Progenitor cell of endocrine pancreas (in vitro differentiated cells): Measurements from ENCODE around the gene PTPRM. TPM values are rescaled to one million over a fixed set of nuclear protein-coding genes. Genes with fewer than 3 reads are reported as not detected.

ENCODE experiments used
- DNase-seq: peaks from one replicate; pipeline ENCODE4 v3.0.0; 2021; ENCODE audit warnings: low spot score; ENCODE audit not compliant: unreplicated experiment
- H3K27ac Mint-ChIP-seq: 2 replicates; pipeline ENCODE4 v1.8.0; 2021; ENCODE audit warnings: mild to moderate bottlenecking, moderate library complexity, mixed read lengths
- H3K27me3 Mint-ChIP-seq: 2 replicates; pipeline ENCODE4 v1.8.0; 2021; ENCODE audit warnings: mixed read lengths
- H3K36me3 Mint-ChIP-seq: 2 replicates; pipeline ENCODE4 v1.8.0; 2022; ENCODE audit warnings: mixed read lengths; ENCODE audit not compliant: insufficient read depth
- H3K4me1 Mint-ChIP-seq: 2 replicates; pipeline ENCODE4 v1.8.0; 2021; ENCODE audit warnings: low read depth, mixed read lengths
- H3K4me3 Mint-ChIP-seq: 2 replicates; pipeline ENCODE4 v1.8.0; 2021; ENCODE audit warnings: low read depth, mild to moderate bottlenecking, moderate library complexity, mixed read lengths
- H3K9me3 Mint-ChIP-seq: 2 replicates; pipeline ENCODE4 v1.8.0; 2021; ENCODE audit warnings: low read depth, mixed read lengths
- CTCF ChIP-seq: fragments of 200-600 bp; sonication (generic); IDR thresholded peaks from one replicate; pipeline ENCODE4 v1.5.0; 2021; ENCODE audit warnings: antibody characterized with exemption, mild to moderate bottlenecking; ENCODE audit not compliant: unreplicated experiment
- total RNA-seq: library from RNA; stranded (reverse); gene quantifications from 2 replicates; pipeline ENCODE4 v1.2.1, GENCODE V29; 2021

The PTPRM gene
- total RNA-seq, 1 donor from 2014 or later = 23.2 TPM

- no peak for DNase-seq
- no peak overlapping the region for H3K4me3 Mint-ChIP-seq
- H3K4me1 Mint-ChIP-seq = peaks cover 17% of the 10 kb centered on the region
- H3K27me3 Mint-ChIP-seq = no peaks in the 10 kb centered on the region
- TF ChIP-seq CTCF = no peak
- no peaks in the 10 kb centered on the region for H3K36me3 Mint-ChIP-seq
- H3K27ac Mint-ChIP-seq = no peak overlapping the region
- no peaks in the 10 kb centered on the region for H3K9me3 Mint-ChIP-seq
Measured at GRCh38 chr18:7895346-7895745, 328.2 kb downstream of the PTPRM start.

- TF ChIP-seq CTCF = no peak
- H3K36me3 Mint-ChIP-seq = no peaks in the 10 kb centered on the region
- H3K27ac Mint-ChIP-seq = no peak overlapping the region
- no peaks in the 10 kb centered on the region for H3K27me3 Mint-ChIP-seq
- no peak overlapping the region for H3K4me3 Mint-ChIP-seq
- no peaks in the 10 kb centered on the region for H3K9me3 Mint-ChIP-seq
- H3K4me1 Mint-ChIP-seq = peaks cover 17% of the 10 kb centered on the region
- DNase-seq = no peak
Measured at GRCh38 chr18:7896161-7896560, 329.0 kb downstream of the PTPRM start.

GRCh38 chr18:7896805-7897518 lies 329.8 kb downstream of the PTPRM start:
- no peak overlapping the region for H3K27ac Mint-ChIP-seq
- no peak overlapping the region for H3K4me3 Mint-ChIP-seq
- H3K27me3 Mint-ChIP-seq = no peaks in the 10 kb centered on the region
- H3K9me3 Mint-ChIP-seq = no peaks in the 10 kb centered on the region
- H3K4me1 Mint-ChIP-seq = peaks cover 17% of the 10 kb centered on the region
- TF ChIP-seq CTCF = no peak
- no peak for DNase-seq
- H3K36me3 Mint-ChIP-seq = no peaks in the 10 kb centered on the region

- DNase-seq = no peak
- no peak overlapping the region for H3K27ac Mint-ChIP-seq
- H3K36me3 Mint-ChIP-seq = no peaks in the 10 kb centered on the region
- H3K4me3 Mint-ChIP-seq = no peak overlapping the region
- peaks cover 24% of the 10 kb centered on the region for H3K4me1 Mint-ChIP-seq
- no peak for TF ChIP-seq CTCF
- H3K9me3 Mint-ChIP-seq = no peaks in the 10 kb centered on the region
- H3K27me3 Mint-ChIP-seq = no peaks in the 10 kb centered on the region
Measured at GRCh38 chr18:7898181-7898580, 331.1 kb downstream of the PTPRM start.

DNA sequence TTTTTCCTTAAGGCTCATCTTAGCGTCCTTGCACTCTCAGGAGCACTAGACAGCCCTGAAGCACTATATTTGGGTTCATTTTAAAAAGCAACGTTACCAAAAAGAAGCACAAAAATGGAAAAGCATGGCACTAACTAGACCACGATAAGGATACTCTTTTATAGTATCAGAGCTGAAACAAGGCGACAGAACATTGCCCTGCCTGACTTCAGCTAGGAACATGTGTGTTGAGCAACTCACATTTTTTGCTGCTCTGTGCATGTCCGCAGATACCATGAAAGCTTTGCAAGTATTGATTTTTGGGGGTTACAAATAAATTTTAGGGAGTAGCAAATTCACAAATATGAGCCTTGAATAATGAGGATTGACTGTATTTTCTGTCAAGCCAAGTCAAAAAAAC lies 332.0 kb downstream of the PTPRM start:
- Mint-ChIP-seq H3K4me3 (no peak overlapping the region), H3K27me3 (no peaks in the 10 kb centered on the region), H3K9me3 (no peaks in the 10 kb centered on the region), H3K36me3 (no peaks in the 10 kb centered on the region), H3K27ac (no peak overlapping the region), H3K4me1 (peaks cover 24% of the 10 kb centered on the region)
- no peak for TF ChIP-seq CTCF
- no peak for DNase-seq
